Lower lobe of right lung (tissue), 2 donors: Measurements from ENCODE around the gene CCDC102B. TPM values are rescaled to one million over a fixed set of nuclear protein-coding genes. Genes with fewer than 3 reads are reported as not detected.

Source experiments
- ATAC-seq, 2 donors: fragments of 200-7000 bp; cut with Tn5 transposase; one replicate each; pipeline ENCODE4 v1.9.1; 2020 to 2022; ENCODE audit warnings: mild to moderate bottlenecking in 2 of 2, moderate library complexity in 2 of 2
- DNase-seq: peaks from one replicate; pipeline ENCODE4 v3.0.0-alpha.2; 2020
- H3K27ac ChIP-seq: fragments of 200-600 bp; one replicate; pipeline ENCODE4 v1.8.0; 2022
- H3K27me3 ChIP-seq: fragments of 200-600 bp; one replicate; pipeline ENCODE4 v1.8.0; 2022; ENCODE audit warnings: low read depth
- H3K36me3 ChIP-seq: fragments of 200-600 bp; one replicate; pipeline ENCODE4 v1.8.0; 2022; ENCODE audit warnings: mild to moderate bottlenecking
- H3K4me1 ChIP-seq: fragments of 200-600 bp; one replicate; pipeline ENCODE4 v1.8.0; 2022
- H3K4me3 ChIP-seq: fragments of 200-600 bp; one replicate; pipeline ENCODE4 v1.8.0; 2022; ENCODE audit warnings: mild to moderate bottlenecking
- H3K9me3 ChIP-seq: fragments of 200-600 bp; one replicate; pipeline ENCODE4 v1.8.0; 2022
- CTCF ChIP-seq: fragments of 200-600 bp; IDR thresholded peaks from one replicate; pipeline ENCODE4 v1.8.0; 2022; ENCODE audit warnings: antibody characterized with exemption, mild to moderate bottlenecking
- intact Hi-C: fragments of 100-400 bp; cut with DNase I; formaldehyde crosslinking; loops from one replicate; pipeline ENCODE4 v1.11.0; 2022
- total RNA-seq: library from RNA; stranded (reverse); fragmentation: NEBNext Ultra II Directional; extraction: Animal tissue kit (Norgen Biotek cat#: 25700); gene quantifications from one replicate; pipeline ENCODE4 v1.2.1, GENCODE V29; 2021
- donor health status: DM: no; HTN: yes; CAD: no; lungs with severe emphysema.

The CCDC102B gene
- total RNA-seq, 1 donor from 2014 or later, result 29.4 TPM

DNA sequence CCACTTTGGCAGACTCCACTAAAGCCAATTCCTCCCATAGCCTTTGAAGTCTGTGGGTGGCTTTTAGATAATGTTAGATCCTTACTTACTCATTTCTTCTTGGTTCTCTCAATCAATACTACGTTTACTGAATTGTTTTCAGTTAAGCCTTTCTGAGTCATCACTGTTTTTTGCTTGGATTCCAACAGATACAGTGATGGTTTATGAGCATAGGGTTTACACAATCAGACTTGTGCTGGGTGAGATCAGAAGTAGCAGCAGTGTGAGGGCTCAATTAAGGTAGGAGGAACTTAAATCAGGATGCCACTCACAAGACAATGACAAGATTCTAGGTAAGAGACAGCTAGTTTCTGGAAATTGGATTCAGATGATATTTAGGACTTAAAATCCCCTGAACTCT lies 305.1 kb downstream of the CCDC102B start:
- Histone ChIP-seq H3K9me3 (no peaks in the 10 kb centered on the region), H3K36me3 (no peaks in the 10 kb centered on the region), H3K4me1 (no peaks in the 10 kb centered on the region), H3K27ac (no peak overlapping the region), H3K4me3 (no peak overlapping the region), H3K27me3 (no peaks in the 10 kb centered on the region)
- intact Hi-C loops, result no loop called here
- ATAC-seq, result no peak
- no peak for DNase-seq
- no peak for TF ChIP-seq CTCF

Other genes with a start within 250 kb of the CCDC102B start
- gene TMX3, start 83.0 kb upstream of the CCDC102B start, total RNA-seq, result 48.7 TPM